Skeletal muscle satellite cell (primary cell): Measurements from ENCODE around the gene BATF.

Experiments used
- H3K27me3 ChIP-seq: 2 replicates; pipeline ENCODE4 v1.7.0; 2013; ENCODE audit warnings: low read length; ENCODE audit not compliant: control insufficient read depth, insufficient read depth
- H3K36me3 ChIP-seq: 2 replicates; pipeline ENCODE4 v1.7.0; 2013; ENCODE audit warnings: mild to moderate bottlenecking, control low read depth, low read length; ENCODE audit not compliant: insufficient read depth
- H3K4me1 ChIP-seq: 2 replicates; pipeline ENCODE4 v1.7.0; 2013; ENCODE audit warnings: low read length; ENCODE audit not compliant: control insufficient read depth, insufficient read depth
- H3K4me2 ChIP-seq: 2 replicates; pipeline ENCODE4 v1.7.0; 2013; ENCODE audit warnings: mild to moderate bottlenecking, low read length
- H3K4me3 ChIP-seq: 2 replicates; pipeline ENCODE4 v1.7.0; 2013; ENCODE audit warnings: low read length
- H3K9ac ChIP-seq: 2 replicates; pipeline ENCODE4 v1.7.0; 2013; ENCODE audit warnings: mild to moderate bottlenecking, low read depth, low read length, moderate library complexity
- H3K9me3 ChIP-seq: replicated peaks from 2 replicates; pipeline ENCODE4 v1.7.0; 2013; ENCODE audit warnings: mild to moderate bottlenecking, control low read depth, low read length

Gene BATF

GRCh38 chr14:75491376-75491978 lies 30.8 kb upstream of the BATF start:
- Histone ChIP-seq H3K27me3 (peaks cover 5% of the 10 kb centered on the region), H3K9ac (no peak overlapping the region), H3K36me3 (no peaks in the 10 kb centered on the region), H3K4me3 (no peak overlapping the region), H3K9me3 (no peaks in the 10 kb centered on the region), H3K4me1 (no peaks in the 10 kb centered on the region), H3K4me2 (no peak overlapping the region)

DNA sequence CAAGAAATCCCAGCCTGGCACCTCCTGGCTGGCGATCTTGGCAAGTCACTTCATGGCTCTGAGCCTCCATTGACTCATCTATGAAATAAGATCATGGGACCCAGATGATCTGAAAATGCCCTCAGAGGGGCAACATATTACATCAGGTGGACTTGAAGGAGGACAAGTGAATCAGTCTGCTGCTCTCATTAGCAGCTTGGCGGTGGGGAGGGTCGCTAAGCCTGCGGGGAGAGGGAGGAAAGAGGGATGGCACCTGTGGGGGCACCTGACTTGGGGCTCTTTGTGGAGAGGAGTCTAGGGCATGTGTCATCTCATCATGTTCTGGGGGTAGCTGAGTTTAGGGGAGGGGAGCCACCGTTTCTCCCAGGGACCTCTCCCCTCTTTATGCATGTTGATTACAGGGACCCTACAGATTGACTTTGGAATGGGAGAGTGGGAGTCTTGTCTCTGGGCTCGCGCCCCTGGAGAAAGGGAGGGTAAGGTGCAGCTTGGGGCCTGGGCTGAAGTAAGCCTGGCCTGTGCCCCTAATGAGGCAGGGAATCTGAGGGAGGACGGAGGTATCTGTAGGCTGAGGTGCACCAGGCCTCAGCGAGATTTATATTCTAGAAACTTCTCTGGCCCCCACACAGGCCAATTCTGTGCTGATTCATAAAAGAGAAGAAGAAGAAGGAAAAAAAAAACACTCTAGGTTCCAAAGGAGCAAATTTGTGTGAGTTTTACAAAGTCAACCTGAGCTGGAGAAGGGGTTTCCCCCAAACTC lies 29.3 kb upstream of the BATF start:
- no peaks in the 10 kb centered on the region for H3K9me3 ChIP-seq
- H3K36me3 ChIP-seq: no peaks in the 10 kb centered on the region
- H3K9ac ChIP-seq: no peak overlapping the region
- H3K4me1 ChIP-seq: no peaks in the 10 kb centered on the region
- no peak overlapping the region for H3K4me3 ChIP-seq
- no peaks in the 10 kb centered on the region for H3K27me3 ChIP-seq
- H3K4me2 ChIP-seq: no peak overlapping the region

DNA sequence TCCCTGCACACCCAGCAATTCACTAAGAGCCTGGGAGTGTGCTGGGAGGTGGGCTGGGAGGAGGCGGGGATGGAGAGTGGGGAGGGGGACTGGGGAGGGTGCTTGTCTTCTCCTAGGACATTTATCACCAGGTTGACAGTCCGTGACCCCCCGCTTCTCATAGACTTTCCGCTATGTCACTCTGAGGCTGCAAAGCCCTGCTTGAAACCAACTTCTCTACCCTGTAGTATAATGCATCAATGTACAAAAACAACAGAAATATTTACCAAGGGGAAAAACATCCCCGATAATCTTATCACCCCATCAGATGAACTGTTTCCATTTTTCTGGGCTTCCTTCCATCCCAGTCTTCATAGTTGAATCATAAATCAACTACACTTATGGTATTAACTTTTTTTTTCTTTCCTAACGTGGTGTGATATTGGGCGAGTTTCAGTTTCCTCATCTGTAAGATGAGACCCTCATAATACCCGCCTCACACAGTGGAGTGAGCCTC lies 28.6 kb upstream of the BATF start:
- Histone ChIP-seq H3K4me3 (no peak overlapping the region), H3K27me3 (no peaks in the 10 kb centered on the region), H3K4me2 (no peak overlapping the region), H3K36me3 (no peaks in the 10 kb centered on the region), H3K9ac (no peak overlapping the region), H3K9me3 (no peaks in the 10 kb centered on the region), H3K4me1 (no peaks in the 10 kb centered on the region)

DNA sequence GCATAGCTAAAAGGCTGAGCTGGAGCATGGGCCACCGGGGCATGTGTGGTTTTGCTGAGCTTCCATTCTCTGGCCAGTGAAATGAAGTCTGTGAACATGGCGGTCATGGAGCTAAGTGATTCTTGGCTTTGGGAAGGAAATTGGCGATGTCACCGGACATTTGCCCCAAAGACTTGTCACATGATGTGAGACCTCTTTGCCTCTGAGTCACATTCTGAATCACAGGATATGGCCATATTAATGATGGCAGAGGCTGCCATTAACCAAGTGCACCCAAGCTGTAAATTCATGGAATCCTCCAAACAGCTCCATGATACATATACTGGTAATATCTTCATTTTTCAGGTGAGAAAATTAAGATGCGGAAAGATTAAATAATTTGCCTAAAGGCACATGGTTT lies 27.4 kb upstream of the BATF start:
- Histone ChIP-seq H3K36me3 (no peaks in the 10 kb centered on the region), H3K4me2 (no peak overlapping the region), H3K4me1 (no peaks in the 10 kb centered on the region), H3K4me3 (no peak overlapping the region), H3K9me3 (no peaks in the 10 kb centered on the region), H3K27me3 (no peaks in the 10 kb centered on the region), H3K9ac (no peak overlapping the region)

DNA sequence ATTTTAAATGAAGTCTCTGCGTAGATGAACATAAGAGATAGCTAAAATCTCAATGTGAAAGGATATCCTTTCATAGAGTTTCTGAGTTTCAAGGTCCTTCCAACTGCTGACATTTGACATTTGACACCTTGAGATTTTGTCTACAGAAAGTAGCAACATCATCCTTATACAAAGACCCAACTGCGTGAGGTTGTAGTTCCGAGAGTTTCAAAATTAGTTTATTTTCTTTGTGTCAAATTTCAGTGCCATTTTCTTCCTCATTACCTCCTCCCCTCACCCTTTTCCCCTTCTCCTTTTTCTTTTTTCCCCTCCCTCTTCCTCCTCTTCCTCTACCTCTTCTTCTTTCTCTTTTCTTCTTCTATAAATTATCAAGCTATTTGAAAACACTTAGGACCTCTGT lies 26.9 kb upstream of the BATF start:
- Histone ChIP-seq H3K4me3 (no peak overlapping the region), H3K9ac (no peak overlapping the region), H3K27me3 (no peaks in the 10 kb centered on the region), H3K9me3 (no peaks in the 10 kb centered on the region), H3K36me3 (no peaks in the 10 kb centered on the region), H3K4me1 (no peaks in the 10 kb centered on the region), H3K4me2 (no peak overlapping the region)

DNA sequence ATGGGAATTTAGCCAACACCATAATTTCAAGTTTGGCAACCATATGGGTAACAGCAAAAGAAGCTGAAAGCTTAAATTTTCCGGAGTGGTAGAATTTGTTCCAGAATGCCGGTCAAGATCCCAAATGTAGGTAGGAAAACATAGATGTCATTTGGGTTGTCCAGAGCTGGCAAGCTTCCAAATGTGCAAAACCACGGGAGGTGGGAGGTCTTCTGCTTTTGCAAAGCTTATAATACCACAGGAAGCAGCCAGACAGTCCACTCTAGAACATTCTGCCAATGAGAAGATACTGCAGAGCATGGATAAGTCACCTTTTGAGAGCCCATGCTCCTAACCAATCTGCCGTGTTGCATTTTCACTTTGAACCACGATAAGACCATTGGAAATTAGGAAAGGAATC lies 26.4 kb upstream of the BATF start:
- no peaks in the 10 kb centered on the region for H3K36me3 ChIP-seq
- no peaks in the 10 kb centered on the region for H3K4me1 ChIP-seq
- no peaks in the 10 kb centered on the region for H3K9me3 ChIP-seq
- H3K27me3 ChIP-seq: no peaks in the 10 kb centered on the region
- H3K9ac ChIP-seq: no peak overlapping the region
- H3K4me3 ChIP-seq: no peak overlapping the region
- H3K4me2 ChIP-seq: no peak overlapping the region

DNA sequence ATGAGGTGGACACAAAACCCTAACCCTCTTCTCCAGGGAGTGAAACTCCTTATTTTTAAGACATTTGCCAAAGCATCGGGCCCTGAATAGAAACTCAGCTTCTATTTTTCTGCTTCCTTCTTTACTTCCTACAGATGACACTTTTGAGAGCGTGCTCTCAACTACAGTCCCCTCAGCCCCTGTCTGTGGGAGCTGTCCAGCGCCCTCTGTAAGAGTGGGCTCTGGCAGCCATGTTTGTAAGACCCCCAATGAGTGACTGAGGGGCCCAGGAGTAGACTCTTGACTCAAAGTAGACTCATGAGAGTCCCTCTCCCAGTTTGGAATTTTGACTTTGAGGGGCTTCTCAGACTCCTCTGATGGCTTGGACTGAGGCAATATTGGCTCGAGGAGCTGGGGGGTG lies 25.5 kb upstream of the BATF start:
- Histone ChIP-seq H3K4me1 (no peaks in the 10 kb centered on the region), H3K27me3 (no peaks in the 10 kb centered on the region), H3K4me2 (no peak overlapping the region), H3K4me3 (no peak overlapping the region), H3K36me3 (no peaks in the 10 kb centered on the region), H3K9me3 (no peaks in the 10 kb centered on the region), H3K9ac (no peak overlapping the region)

- H3K27me3 ChIP-seq: no peaks in the 10 kb centered on the region
- no peak overlapping the region for H3K9ac ChIP-seq
- no peak overlapping the region for H3K4me2 ChIP-seq
- H3K9me3 ChIP-seq: no peaks in the 10 kb centered on the region
- H3K4me3 ChIP-seq: no peak overlapping the region
- H3K4me1 ChIP-seq: no peaks in the 10 kb centered on the region
- H3K36me3 ChIP-seq: no peaks in the 10 kb centered on the region
Observed at GRCh38 chr14:75497191-75497590, 25.1 kb upstream of the BATF start.

GRCh38 chr14:75497701-75498100 lies 24.6 kb upstream of the BATF start:
- H3K27me3 ChIP-seq: no peaks in the 10 kb centered on the region
- H3K9me3 ChIP-seq: no peaks in the 10 kb centered on the region
- H3K4me1 ChIP-seq: no peaks in the 10 kb centered on the region
- no peaks in the 10 kb centered on the region for H3K36me3 ChIP-seq
- H3K9ac ChIP-seq: no peak overlapping the region
- no peak overlapping the region for H3K4me2 ChIP-seq
- H3K4me3 ChIP-seq: no peak overlapping the region

DNA sequence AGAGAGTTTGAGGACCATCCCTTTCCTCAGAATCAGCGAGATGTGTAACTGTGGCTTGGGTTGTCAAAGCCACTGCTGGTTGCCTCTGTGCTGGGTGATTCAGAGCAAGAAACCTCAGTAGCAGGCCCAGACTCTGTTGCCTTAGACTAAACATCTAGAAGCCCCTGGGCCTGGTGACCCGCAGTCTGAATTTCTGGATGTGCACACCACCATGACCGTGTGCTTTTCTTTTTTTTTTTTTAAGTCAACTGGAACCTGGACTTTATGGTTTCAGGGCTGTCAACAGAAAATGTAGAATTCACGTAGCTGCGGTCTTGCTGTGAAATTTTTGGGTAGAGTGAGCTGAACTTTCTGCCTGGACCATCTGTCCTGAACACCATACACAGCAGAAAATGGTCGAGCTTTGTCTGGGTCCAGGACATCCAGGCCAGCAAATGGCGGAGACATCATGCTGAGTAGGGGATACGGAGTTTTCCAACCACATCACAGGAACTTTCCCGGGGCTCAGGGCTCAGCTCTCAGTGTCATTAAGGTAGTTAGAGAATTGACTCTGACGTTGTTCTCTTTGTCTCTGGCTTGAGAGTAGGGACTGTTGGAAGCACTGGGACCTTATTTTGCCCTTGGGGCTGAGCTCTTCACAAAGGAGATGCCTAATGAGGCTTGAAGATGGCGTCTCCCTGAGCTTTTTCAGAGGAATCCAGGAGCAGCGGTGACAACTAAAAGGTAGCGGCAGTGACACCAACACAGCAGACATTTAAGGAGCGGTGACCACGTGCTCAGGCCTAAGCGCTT lies 23.0 kb upstream of the BATF start:
- Histone ChIP-seq H3K36me3 (no peaks in the 10 kb centered on the region), H3K27me3 (no peaks in the 10 kb centered on the region), H3K4me2 (no peak overlapping the region), H3K9me3 (no peaks in the 10 kb centered on the region), H3K9ac (no peak overlapping the region), H3K4me3 (no peak overlapping the region), H3K4me1 (no peaks in the 10 kb centered on the region)

- H3K4me2 ChIP-seq: no peak overlapping the region
- no peak overlapping the region for H3K9ac ChIP-seq
- no peaks in the 10 kb centered on the region for H3K27me3 ChIP-seq
- H3K36me3 ChIP-seq: no peaks in the 10 kb centered on the region
- no peaks in the 10 kb centered on the region for H3K4me1 ChIP-seq
- no peaks in the 10 kb centered on the region for H3K9me3 ChIP-seq
- H3K4me3 ChIP-seq: no peak overlapping the region
Observed at GRCh38 chr14:75501080-75501479, 21.2 kb upstream of the BATF start.
